Choroid plexus epithelial cell (primary cell): ENCODE data around the gene DERL2.
A peak's percentile ranks its signal among the peaks of the same experiment; 100 is the strongest.

ENCODE experiments used
- DNase-seq: peaks from one replicate; pipeline ENCODE4 v3.0.0-alpha.2; 2010; ENCODE audit warnings: low read depth
- H3K4me3 ChIP-seq: 2 replicates; pipeline ENCODE4 v1.5.1; 2011; ENCODE audit warnings: low read depth, mild to moderate bottlenecking, control low read depth, low read length, moderate library complexity
- TF ChIP-seq, protein P1 (sequence below): conservative IDR thresholded peaks from 2 replicates; pipeline ENCODE4 v1.5.1; 2011; ENCODE audit warnings: low read depth, mild to moderate bottlenecking, control low read depth, inconsistent platforms, low read length, moderate library complexity

The DERL2 gene

GRCh38 chr17:5501685-5502084 lies 15.7 kb upstream of the DERL2 start:
- H3K4me3 ChIP-seq: no peak overlapping the region
- TF ChIP-seq, protein P1, sequence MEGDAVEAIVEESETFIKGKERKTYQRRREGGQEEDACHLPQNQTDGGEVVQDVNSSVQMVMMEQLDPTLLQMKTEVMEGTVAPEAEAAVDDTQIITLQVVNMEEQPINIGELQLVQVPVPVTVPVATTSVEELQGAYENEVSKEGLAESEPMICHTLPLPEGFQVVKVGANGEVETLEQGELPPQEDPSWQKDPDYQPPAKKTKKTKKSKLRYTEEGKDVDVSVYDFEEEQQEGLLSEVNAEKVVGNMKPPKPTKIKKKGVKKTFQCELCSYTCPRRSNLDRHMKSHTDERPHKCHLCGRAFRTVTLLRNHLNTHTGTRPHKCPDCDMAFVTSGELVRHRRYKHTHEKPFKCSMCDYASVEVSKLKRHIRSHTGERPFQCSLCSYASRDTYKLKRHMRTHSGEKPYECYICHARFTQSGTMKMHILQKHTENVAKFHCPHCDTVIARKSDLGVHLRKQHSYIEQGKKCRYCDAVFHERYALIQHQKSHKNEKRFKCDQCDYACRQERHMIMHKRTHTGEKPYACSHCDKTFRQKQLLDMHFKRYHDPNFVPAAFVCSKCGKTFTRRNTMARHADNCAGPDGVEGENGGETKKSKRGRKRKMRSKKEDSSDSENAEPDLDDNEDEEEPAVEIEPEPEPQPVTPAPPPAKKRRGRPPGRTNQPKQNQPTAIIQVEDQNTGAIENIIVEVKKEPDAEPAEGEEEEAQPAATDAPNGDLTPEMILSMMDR: no peak
- DNase-seq: no peak

- peak; percentile 93 for DNase-seq
- peak overlapping the region; percentile 82 for H3K4me3 ChIP-seq
- TF ChIP-seq, protein P1: no peak
Measured at GRCh38 chr17:5500589-5501391, 14.8 kb upstream of the DERL2 start.

DNA sequence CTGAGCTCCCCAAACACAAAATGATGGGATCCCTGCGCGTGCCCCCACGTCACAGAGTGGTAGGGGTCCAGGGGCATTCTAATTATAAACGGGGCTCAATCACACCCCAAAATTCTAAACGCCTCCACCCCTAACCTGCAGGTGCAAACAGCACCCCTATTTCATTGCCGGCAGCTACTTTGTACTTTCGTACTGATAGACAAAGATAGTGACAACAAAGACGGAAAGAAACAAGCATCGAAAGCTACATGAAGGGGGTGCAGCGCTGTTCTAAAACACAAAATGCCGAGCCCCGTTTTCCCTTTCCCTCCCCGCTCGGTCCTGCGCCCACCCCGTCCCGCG lies 14.2 kb upstream of the DERL2 start:
- TF ChIP-seq, protein P1: no peak
- peak; percentile 13 for DNase-seq
- peak overlapping the region; percentile 82 for H3K4me3 ChIP-seq

- TF ChIP-seq, protein P1: no peak
- no peak for DNase-seq
Measured at GRCh38 chr17:5499476-5500231, 13.7 kb upstream of the DERL2 start.

GRCh38 chr17:5492970-5493369 lies 7.0 kb upstream of the DERL2 start:
- TF ChIP-seq, protein P1: no peak
- no peak overlapping the region for H3K4me3 ChIP-seq
- no peak for DNase-seq

More at GRCh38 chr17:5499476-5500231, 13.7 kb upstream of the DERL2 start:
- H3K4me3 ChIP-seq: peak overlapping the region; percentile 82

GRCh38 chr17:5488752-5489151 lies 2.8 kb upstream of the DERL2 start:
- H3K4me3 ChIP-seq: no peak overlapping the region
- no peak for DNase-seq
- TF ChIP-seq, protein P1: no peak
